Fibroblast of the conjunctiva (primary cell): ENCODE data around the gene LUC7L2.
"Not testable (repeated sequence)": the region's sequence is repeated elsewhere in the genome, so short reads cannot be mapped to it uniquely, and the experiment has no call there.

Experiments
- DNase-seq: peaks from one replicate; pipeline ENCODE4 v3.0.0-alpha.2; 2010; ENCODE audit warnings: low read depth

The LUC7L2 gene

GRCh38 chr7:139397192-139397591 is 37.5 kb downstream of the LUC7L2 start:
- no peak for DNase-seq

GRCh38 chr7:139403601-139404000 is 43.9 kb downstream of the LUC7L2 start:
- no peak for DNase-seq

- DNase-seq, result no peak
Measured at GRCh38 chr7:139407555-139407954, 47.9 kb downstream of the LUC7L2 start.

GRCh38 chr7:139414743-139415402 is 55.2 kb downstream of the LUC7L2 start:
- DNase-seq, result not testable (repeated sequence)

- no peak for DNase-seq
Measured at GRCh38 chr7:139416405-139416804, 56.7 kb downstream of the LUC7L2 start.

- no peak for DNase-seq
Measured at GRCh38 chr7:139417478-139417877, 57.8 kb downstream of the LUC7L2 start.

GRCh38 chr7:139421123-139421522 is 61.4 kb downstream of the LUC7L2 start:
- DNase-seq, result no peak

- DNase-seq, result no peak
Measured at GRCh38 chr7:139422126-139422525, 62.4 kb downstream of the LUC7L2 start.

- no peak for DNase-seq
Measured at GRCh38 chr7:139423091-139423490, 63.4 kb downstream of the LUC7L2 start.

- DNase-seq, result no peak
Measured at GRCh38 chr7:139424004-139424403, 64.3 kb downstream of the LUC7L2 start.

GRCh38 chr7:139425701-139426100 is 66.0 kb downstream of the LUC7L2 start:
- DNase-seq, result not testable (repeated sequence)

- no peak for DNase-seq
Measured at GRCh38 chr7:139426258-139427028, 66.7 kb downstream of the LUC7L2 start.

GRCh38 chr7:139427029-139427420 is 67.3 kb downstream of the LUC7L2 start:
- DNase-seq, result no peak

- no peak for DNase-seq
Measured at GRCh38 chr7:139427788-139428187, 68.1 kb downstream of the LUC7L2 start.

GRCh38 chr7:139429735-139430134 is 70.0 kb downstream of the LUC7L2 start:
- DNase-seq, result not testable (repeated sequence)

GRCh38 chr7:139430443-139430842 is 70.7 kb downstream of the LUC7L2 start:
- no peak for DNase-seq

GRCh38 chr7:139431010-139431409 is 71.3 kb downstream of the LUC7L2 start:
- DNase-seq, result no peak

- no peak for DNase-seq
Measured at GRCh38 chr7:139431459-139431858, 71.8 kb downstream of the LUC7L2 start.

- DNase-seq, result no peak
Measured at GRCh38 chr7:139436806-139437205, 77.1 kb downstream of the LUC7L2 start.

- DNase-seq, result no peak
Measured at GRCh38 chr7:139439375-139439774, 79.7 kb downstream of the LUC7L2 start.

GRCh38 chr7:139441961-139442360 is 82.3 kb downstream of the LUC7L2 start:
- DNase-seq, result no peak

- no peak for DNase-seq
Measured at GRCh38 chr7:139446051-139446890, 86.6 kb downstream of the LUC7L2 start.

GRCh38 chr7:139450851-139451250 is 91.2 kb downstream of the LUC7L2 start:
- DNase-seq, result no peak
